ENCODE results near the gene OBP2A.
"Not testable (repeated sequence)": the region's sequence is repeated elsewhere in the genome, so short reads cannot be mapped to it uniquely, and the experiment has no call there.

OBP2A gene

DNA sequence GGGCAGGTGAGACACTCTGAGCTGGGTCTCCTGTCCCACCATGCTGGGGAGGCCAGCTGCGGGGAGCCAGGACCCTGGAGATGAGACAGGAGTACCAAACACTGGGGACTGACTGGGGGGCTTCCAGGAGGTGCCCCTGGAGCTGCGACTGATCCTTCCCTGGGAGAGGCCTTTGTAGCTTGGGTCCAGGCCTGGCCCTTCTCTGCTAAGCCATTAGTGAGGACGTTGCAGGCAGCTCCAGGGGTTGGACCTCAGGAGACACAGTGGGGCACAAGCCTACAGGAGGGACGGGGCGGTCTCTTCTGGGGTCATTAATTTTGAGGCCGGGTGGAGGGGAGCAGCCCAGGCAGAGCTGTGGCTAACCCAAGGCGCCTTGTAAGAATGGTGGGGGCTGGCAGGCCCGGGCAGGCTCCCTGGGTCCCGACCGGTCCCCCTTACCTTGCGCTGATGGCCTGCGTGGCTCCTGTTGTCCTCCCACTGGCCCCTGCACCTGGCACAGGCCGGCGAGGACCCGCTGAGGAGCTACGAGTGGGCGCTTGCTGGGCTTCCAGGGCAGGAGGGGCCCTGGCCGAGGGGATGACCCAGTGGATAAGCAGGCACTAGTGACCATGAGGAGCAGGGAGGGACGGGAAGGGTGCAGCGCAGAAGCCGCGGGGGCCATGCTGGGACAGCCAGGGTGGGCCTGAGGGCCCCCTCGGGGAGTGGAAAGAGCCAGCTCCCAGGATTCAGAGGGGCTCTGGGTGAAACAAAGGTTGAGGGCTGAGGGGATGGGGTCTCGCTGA, 40.3 kb upstream of the OBP2A start:
- Mint-ChIP-seq H3K27me3 (peaks cover 3% of the 10 kb centered on the region), H3K36me3 (ENCODE audit: low read depth) (peaks cover 46% of the 10 kb centered on the region), H3K9me3 (peaks cover 13% of the 10 kb centered on the region), H3K4me1 (ENCODE audit: low read depth) (peaks cover 29% of the 10 kb centered on the region), H3K27ac (no peak overlapping the region), H3K4me3 (no peak overlapping the region)
- intact Hi-C loops (cut with micrococcal nuclease): no loop called here

GRCh38 chr9:135506327-135507103, 39.4 kb upstream of the OBP2A start:
- H3K27me3 Mint-ChIP-seq: peaks cover 3% of the 10 kb centered on the region
- no peak overlapping the region for H3K27ac Mint-ChIP-seq
- H3K36me3 Mint-ChIP-seq (ENCODE audit: low read depth): peaks cover 40% of the 10 kb centered on the region
- intact Hi-C loops (cut with micrococcal nuclease): no loop called here
- H3K9me3 Mint-ChIP-seq: peaks cover 13% of the 10 kb centered on the region
- H3K4me1 Mint-ChIP-seq (ENCODE audit: low read depth): peaks cover 27% of the 10 kb centered on the region
- H3K4me3 Mint-ChIP-seq: no peak overlapping the region

DNA sequence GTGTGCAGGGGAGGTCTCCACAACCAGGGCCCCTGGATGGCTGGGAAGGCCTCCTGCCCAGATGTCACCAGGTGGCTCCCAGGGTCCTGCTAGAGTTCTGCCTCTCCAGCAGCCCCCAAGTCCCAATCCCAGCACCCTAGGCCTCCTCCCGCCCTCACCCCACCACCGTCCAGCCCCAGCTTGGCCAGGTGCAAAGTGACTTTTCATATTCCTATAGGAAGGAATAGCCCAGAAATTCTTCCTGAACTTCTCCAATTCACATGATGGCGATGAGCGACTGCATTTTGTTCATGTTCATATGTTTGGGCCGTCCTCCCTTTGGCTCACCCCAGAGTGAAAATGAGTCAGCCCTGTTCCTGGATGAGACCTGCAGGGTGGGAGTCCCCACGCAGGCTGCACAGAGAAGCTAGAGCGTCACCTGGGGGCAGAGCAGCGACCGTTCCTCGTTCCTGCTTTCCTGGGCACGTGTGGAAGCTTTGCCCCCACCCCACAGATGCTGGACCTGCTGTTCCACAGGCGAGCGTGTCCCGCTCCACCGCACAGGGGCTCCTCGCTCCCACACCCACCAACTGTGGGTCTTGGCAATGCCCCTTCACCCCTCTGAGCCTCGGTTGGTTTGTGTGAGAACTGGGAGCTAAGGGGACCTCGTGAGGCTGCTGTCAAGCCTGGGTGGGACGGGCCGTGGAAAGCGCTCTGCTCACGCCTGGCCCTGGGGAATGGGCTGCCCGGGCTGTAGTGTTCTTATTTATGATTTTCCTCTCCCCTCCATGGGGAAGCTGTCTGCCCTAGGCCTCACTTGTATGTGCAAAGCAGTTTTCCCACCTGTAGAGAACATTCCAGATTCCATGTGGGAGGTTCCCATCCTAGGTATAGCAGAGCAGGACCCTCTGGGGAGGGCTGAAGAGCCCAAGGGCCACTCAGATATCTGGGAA, 38.6 kb upstream of the OBP2A start:
- Mint-ChIP-seq H3K27me3 (peaks cover 6% of the 10 kb centered on the region), H3K27ac (no peak overlapping the region), H3K4me1 (ENCODE audit: low read depth) (peaks cover 18% of the 10 kb centered on the region), H3K36me3 (ENCODE audit: low read depth) (peaks cover 32% of the 10 kb centered on the region), H3K4me3 (no peak overlapping the region), H3K9me3 (peaks cover 13% of the 10 kb centered on the region)
- intact Hi-C loops (cut with micrococcal nuclease): no loop called here

- H3K27me3 Mint-ChIP-seq: peaks cover 11% of the 10 kb centered on the region
- H3K27ac Mint-ChIP-seq: no peak overlapping the region
- peaks cover 10% of the 10 kb centered on the region for H3K4me1 Mint-ChIP-seq (ENCODE audit: low read depth)
- peaks cover 13% of the 10 kb centered on the region for H3K9me3 Mint-ChIP-seq
- peaks cover 22% of the 10 kb centered on the region for H3K36me3 Mint-ChIP-seq (ENCODE audit: low read depth)
- intact Hi-C loops (cut with micrococcal nuclease): no loop called here
- no peak overlapping the region for H3K4me3 Mint-ChIP-seq
Observed at GRCh38 chr9:135508211-135508820, 37.6 kb upstream of the OBP2A start.

GRCh38 chr9:135509458-135509857, 36.5 kb upstream of the OBP2A start:
- Mint-ChIP-seq H3K36me3 (ENCODE audit: low read depth) (peaks cover 11% of the 10 kb centered on the region), H3K4me3 (no peak overlapping the region), H3K4me1 (ENCODE audit: low read depth) (peaks cover 3% of the 10 kb centered on the region), H3K27me3 (peaks cover 12% of the 10 kb centered on the region), H3K27ac (no peak overlapping the region), H3K9me3 (peaks cover 13% of the 10 kb centered on the region)
- intact Hi-C loops (cut with micrococcal nuclease): no loop called here

GRCh38 chr9:135512241-135512603, 33.7 kb upstream of the OBP2A start:
- H3K4me3 Mint-ChIP-seq: no peak overlapping the region
- H3K9me3 Mint-ChIP-seq: peaks cover 13% of the 10 kb centered on the region
- H3K27me3 Mint-ChIP-seq: peaks cover 19% of the 10 kb centered on the region
- no peaks in the 10 kb centered on the region for H3K36me3 Mint-ChIP-seq (ENCODE audit: low read depth)
- no peak overlapping the region for H3K27ac Mint-ChIP-seq
- no peaks in the 10 kb centered on the region for H3K4me1 Mint-ChIP-seq (ENCODE audit: low read depth)
- intact Hi-C loops (cut with micrococcal nuclease): no loop called here

DNA sequence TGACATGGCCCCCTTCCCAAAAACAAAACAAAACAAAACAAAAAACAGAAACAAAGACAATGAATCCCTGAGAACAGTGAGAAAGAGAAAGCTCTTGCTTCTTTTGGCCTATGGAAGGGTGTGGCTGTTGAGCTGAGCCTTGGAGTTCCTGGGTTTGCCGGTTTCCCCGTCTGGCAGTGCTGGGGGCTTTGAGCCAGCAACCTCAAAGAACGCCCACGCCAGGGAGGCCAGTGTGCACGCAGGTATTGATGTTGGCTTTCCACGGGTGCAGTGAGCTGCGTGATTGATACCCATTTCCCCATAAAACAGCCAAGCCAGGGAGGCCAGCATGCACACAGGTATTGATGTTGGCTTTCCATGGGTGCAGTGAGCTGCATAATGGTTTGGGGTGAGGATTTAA, 33.0 kb upstream of the OBP2A start:
- H3K36me3 Mint-ChIP-seq (ENCODE audit: low read depth): no peaks in the 10 kb centered on the region
- no peak overlapping the region for H3K4me3 Mint-ChIP-seq
- intact Hi-C loops (cut with micrococcal nuclease): no loop called here
- no peak overlapping the region for H3K27ac Mint-ChIP-seq
- H3K27me3 Mint-ChIP-seq: peaks cover 23% of the 10 kb centered on the region
- peaks cover 13% of the 10 kb centered on the region for H3K9me3 Mint-ChIP-seq
- no peaks in the 10 kb centered on the region for H3K4me1 Mint-ChIP-seq (ENCODE audit: low read depth)

DNA sequence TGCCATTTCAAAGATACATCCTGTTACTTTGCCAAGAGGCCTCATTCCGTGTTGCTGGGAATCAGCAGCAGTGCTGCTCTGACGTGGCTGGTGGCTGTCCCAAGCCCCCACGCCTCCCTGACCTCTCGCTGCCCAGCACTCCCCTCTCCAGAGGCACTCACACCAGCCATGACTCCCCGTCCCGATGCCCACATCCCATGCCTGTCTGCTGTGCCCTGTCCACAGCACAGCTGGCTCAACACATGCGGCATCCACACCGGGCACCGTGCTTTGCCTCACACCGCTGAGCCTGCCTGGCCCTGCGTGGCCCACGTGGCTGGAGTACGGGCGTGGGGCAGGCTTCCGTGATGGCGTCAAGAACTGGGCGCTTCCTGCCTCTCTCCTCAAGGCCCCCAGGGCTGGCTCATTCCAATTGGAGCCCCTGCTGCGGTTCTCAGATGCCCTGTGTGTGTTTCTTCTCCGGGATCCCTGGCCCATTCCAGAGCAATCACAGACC, 32.5 kb upstream of the OBP2A start:
- Mint-ChIP-seq H3K27ac (no peak overlapping the region), H3K4me1 (ENCODE audit: low read depth) (no peaks in the 10 kb centered on the region), H3K27me3 (peaks cover 25% of the 10 kb centered on the region), H3K36me3 (ENCODE audit: low read depth) (no peaks in the 10 kb centered on the region), H3K4me3 (no peak overlapping the region), H3K9me3 (peaks cover 13% of the 10 kb centered on the region)
- intact Hi-C loops (cut with micrococcal nuclease): no loop called here

DNA sequence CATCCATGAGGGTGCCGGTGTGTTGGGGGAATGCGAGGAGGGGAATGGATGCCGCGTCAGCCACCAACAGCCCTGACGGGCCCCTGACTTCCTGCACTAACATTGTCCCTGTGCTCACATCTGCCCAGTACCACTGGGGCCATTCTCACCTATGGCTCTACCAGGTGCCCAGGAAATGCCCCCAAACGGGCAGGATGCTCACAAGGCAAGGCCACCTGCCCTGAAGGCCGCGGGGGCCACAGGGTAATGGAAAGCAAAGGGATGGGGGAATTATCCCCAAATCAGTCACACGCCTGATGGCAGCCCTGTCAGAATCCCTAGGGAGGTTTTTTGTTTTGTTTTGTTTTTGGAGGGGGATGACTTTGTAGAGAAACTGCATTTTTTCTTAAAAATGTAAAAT, 32.0 kb upstream of the OBP2A start:
- H3K4me3 Mint-ChIP-seq; intact Hi-C loops (cut with micrococcal nuclease); H3K9me3 Mint-ChIP-seq; H3K4me1 Mint-ChIP-seq (ENCODE audit: low read depth); H3K36me3 Mint-ChIP-seq (ENCODE audit: low read depth); H3K27ac Mint-ChIP-seq: not testable (repeated sequence)
- H3K27me3 Mint-ChIP-seq: peaks cover 27% of the 10 kb centered on the region

- H3K27me3 Mint-ChIP-seq: peaks cover 32% of the 10 kb centered on the region
- no peak overlapping the region for H3K4me3 Mint-ChIP-seq
- H3K27ac Mint-ChIP-seq: no peak overlapping the region
- intact Hi-C loops (cut with micrococcal nuclease): no loop called here
- H3K9me3 Mint-ChIP-seq: peaks cover 2% of the 10 kb centered on the region
- no peaks in the 10 kb centered on the region for H3K36me3 Mint-ChIP-seq (ENCODE audit: low read depth)
- no peaks in the 10 kb centered on the region for H3K4me1 Mint-ChIP-seq (ENCODE audit: low read depth)
Observed at GRCh38 chr9:135514342-135515082, 31.4 kb upstream of the OBP2A start.

DNA sequence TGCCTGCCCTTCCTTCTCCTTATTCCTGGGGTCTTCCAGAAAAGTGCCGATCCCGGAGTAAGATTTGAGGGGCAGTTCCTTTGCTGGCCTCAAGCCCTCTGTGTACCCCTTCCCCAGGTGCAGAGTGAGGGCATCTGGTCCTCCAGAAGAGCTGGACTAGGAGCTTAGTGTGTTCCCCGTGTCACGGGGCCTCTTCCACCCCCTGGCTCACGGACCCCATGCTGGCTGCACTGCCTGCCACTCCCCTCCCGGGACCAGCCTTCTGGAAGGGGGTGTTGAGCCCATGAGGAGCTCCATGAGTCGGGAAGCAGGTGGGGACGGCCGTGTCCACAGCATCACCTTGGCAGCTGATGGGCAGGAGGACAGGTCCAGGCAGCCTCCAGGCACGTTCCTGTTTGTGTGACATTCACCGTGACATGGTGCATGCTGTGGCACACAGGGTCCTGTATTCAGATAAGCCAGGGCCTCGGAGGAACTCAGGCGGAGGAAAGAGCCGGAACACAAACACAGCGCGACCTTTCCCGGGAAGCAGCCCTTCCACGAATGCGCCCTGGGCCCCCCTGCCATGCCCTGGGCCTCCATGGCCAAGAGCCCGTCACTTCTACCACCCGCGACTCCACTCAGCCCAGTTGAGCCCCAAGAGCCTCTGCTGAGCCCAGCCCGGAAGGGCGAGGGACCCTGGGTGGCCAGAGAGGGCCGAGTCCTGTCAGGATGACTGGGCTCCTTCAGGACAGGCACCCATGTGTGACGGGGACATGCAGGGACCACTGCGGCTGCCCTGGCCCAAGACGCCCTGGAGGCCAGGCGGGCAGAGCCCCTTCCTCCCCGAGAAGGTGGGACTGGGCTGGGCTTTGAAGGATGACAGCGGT, 30.6 kb upstream of the OBP2A start:
- Mint-ChIP-seq H3K36me3 (ENCODE audit: low read depth) (no peaks in the 10 kb centered on the region), H3K4me1 (ENCODE audit: low read depth) (no peaks in the 10 kb centered on the region), H3K27ac (no peak overlapping the region), H3K27me3 (peaks cover 36% of the 10 kb centered on the region), H3K4me3 (no peak overlapping the region), H3K9me3 (no peaks in the 10 kb centered on the region)
- intact Hi-C loops (cut with micrococcal nuclease): no loop called here

GRCh38 chr9:135516132-135516860, 29.6 kb upstream of the OBP2A start:
- peaks cover 39% of the 10 kb centered on the region for H3K27me3 Mint-ChIP-seq
- no peaks in the 10 kb centered on the region for H3K36me3 Mint-ChIP-seq (ENCODE audit: low read depth)
- no peaks in the 10 kb centered on the region for H3K9me3 Mint-ChIP-seq
- intact Hi-C loops (cut with micrococcal nuclease): no loop called here
- no peak overlapping the region for H3K27ac Mint-ChIP-seq
- no peak overlapping the region for H3K4me3 Mint-ChIP-seq
- H3K4me1 Mint-ChIP-seq (ENCODE audit: low read depth): no peaks in the 10 kb centered on the region
